GM18861 (cell line): ENCODE data around the gene CNTNAP5.

Source experiments
- ATAC-seq: cut with Tn5 transposase; IDR thresholded peaks from one replicate; pipeline ENCODE4 v1.9.1; 2021; ENCODE audit not compliant: unreplicated experiment

The CNTNAP5 gene

GRCh38 chr2:124025171-124025580 lies at the start of gene CNTNAP5:
Gene CNTNAP5 (plus strand): TSS chr2:124025287. CDS start chr2:124025651, 364 bp downstream.
- ATAC-seq, result no peak

- no peak for ATAC-seq
Measured at GRCh38 chr2:123976054-123976648, 48.9 kb upstream of the CNTNAP5 start.

DNA sequence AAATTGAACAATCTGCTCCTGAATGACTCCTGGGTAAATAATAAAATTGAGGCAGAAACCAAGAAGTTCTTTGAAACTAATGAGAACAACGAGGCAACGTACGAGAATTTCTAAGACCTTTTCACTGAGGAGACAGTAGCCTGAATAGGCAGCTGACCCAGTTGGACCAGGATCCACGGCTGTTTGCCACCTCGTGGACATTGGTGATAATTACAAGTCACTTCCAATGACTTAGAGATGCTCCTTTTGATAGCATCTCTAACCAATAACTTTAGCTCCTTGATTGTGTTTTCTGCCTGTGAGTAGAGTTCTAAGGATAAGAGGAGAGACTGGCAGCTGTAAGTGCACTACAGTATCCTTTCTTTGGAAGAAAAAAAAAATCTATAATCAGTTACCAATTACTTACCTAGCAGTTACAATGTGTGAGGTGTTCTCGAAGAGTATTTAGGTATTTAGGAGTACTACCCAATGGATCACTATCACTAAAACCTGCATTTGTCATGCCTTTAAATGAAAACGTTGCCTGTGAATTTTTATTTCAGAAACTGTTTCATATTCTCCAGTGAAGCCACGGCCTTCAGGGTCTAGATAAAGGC lies 31.3 kb upstream of the CNTNAP5 start:
- ATAC-seq, result peak; percentile 89

- no peak for ATAC-seq
Measured at GRCh38 chr2:123999681-124000080, 25.4 kb upstream of the CNTNAP5 start.

GRCh38 chr2:124001696-124002430 lies 23.2 kb upstream of the CNTNAP5 start:
- no peak for ATAC-seq

DNA sequence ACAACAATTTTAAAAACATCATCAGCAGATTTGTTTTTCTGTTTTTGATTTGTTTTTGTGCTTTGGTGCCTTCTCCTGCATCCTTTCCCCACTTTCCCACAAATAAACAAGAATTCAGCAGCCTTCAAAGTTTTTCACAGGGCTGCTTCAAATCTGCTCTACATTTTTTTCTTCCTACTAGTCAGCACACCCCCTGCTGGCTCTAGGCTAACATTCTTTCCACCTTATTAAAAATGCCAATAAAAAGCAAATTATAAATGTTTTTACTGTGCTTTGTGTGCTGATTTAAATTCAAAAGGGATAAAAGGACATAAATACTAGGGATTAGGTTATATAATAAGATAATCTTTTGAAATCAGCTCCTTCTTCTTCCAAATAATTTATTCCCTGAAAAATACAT lies 6.2 kb upstream of the CNTNAP5 start:
- no peak for ATAC-seq

DNA sequence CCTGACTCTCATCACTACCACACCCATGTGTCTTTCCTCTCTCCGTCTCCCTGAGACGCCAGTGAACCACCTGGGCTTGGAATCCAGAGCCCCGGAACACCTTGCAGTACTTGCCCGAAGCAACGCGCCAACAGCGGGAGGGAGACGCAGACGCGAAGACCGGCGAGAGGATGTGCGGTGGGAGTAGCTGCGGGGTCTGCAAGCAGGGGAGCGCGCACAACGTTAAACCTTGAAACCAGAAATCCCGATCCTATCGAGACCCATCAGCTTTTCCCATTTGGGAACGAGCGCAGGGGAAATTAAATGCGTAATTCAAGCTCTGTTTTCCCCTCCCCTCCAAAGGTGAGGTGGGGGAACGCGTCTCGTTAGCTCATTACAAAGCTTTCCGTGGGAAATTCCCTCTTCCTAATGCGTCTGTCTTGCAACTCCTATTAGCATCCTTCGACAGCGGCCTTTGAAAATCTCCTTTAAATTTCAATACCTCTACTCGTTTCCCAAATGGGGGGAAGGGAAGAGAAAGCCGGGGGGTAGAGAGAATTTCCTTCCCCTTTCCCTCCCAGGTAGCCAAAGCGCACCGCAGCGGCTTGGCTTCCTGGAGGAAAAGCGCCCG lies 421 bp upstream of the CNTNAP5 start:
- no peak for ATAC-seq

GRCh38 chr2:124025891-124026434 lies 876 bp downstream of the CNTNAP5 start:
- no peak for ATAC-seq

- no peak for ATAC-seq
Measured at GRCh38 chr2:124026503-124026902, 1.4 kb downstream of the CNTNAP5 start.

GRCh38 chr2:124027182-124027581 lies 2.1 kb downstream of the CNTNAP5 start:
- ATAC-seq, result peak; percentile 89

DNA sequence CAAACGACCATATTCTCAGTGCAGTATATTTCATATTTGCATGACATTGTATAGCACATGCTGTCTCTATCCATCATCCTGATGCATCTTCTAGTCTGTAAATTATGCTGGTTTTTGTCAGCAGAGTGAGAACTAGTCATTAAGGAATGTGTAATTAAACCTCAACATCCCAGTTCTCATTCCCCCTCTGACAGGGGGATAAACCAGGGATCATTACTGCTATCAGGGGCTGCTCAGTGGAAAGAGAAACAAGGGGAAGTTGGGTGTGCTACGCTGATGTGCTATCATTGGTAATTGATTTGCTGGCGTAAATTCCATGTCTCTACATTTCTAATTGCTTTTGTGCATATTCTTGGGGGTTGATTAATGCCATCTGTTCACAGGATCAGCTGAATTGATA lies 7.7 kb downstream of the CNTNAP5 start:
- ATAC-seq, result no peak

DNA sequence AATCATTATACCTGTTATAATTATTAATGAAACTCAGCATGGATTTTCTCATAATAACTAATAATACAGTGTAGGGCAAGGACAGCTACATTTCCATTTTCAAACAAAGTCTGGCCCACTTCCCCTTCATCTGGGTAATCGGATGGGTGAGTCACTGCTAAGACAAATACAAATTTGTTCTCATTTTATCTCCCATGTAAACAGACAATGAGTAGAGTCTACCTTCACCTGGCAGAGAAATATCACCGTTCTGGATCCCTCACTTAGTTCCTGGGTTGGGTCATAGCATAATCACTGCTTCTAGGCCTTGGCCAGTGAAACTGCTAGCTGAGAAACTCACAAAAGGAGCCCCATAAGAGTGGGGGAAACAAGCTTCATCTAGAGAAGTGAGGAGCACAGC lies 9.2 kb downstream of the CNTNAP5 start:
- no peak for ATAC-seq

- ATAC-seq, result no peak
Measured at GRCh38 chr2:124035001-124035400, 9.9 kb downstream of the CNTNAP5 start.

- ATAC-seq, result no peak
Measured at GRCh38 chr2:124039032-124039431, 13.9 kb downstream of the CNTNAP5 start.

DNA sequence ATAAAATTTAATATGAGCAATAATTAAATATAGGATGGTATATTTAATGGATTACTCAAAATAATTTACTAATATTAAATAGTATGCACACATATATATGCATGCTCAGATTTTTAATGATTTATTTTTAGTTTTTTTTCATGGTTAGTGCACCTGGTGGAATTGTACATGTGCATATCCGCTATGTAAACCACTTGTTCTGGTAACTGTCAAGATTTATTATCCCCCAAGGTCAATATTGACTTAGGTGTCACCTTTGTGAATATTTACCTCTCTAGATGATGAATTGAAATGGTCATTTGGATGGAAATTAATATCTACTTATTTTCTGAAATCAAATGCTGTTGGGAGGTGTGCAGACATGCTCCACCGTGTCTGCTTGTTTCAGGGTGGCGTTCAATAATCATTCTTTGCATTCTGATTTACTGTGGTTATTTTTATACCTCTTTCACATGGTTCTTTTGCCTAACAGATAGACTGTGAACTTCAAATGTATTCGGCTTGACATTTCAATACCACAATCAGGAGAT lies 14.7 kb downstream of the CNTNAP5 start:
- ATAC-seq, result no peak

GRCh38 chr2:124045894-124046293 lies 20.8 kb downstream of the CNTNAP5 start:
- no peak for ATAC-seq

DNA sequence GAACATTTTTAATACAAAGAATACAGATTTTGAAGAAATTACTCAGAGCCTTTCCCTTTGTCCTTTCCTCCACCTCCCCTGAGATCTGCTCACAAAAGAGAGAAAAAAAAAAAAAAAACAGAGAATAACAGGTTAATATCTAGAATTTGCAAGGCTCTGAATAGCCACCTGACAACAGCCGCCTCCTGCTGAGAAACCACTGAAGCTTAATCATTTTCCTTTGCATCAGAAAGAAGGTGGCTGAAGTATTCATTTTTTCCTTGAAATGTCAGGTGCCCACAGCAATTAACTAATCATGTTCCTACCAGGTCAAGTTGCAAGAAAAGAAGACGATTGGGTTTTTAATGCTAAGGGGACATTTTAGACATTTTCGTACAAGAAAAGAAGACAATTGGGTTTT lies 21.2 kb downstream of the CNTNAP5 start:
- no peak for ATAC-seq

DNA sequence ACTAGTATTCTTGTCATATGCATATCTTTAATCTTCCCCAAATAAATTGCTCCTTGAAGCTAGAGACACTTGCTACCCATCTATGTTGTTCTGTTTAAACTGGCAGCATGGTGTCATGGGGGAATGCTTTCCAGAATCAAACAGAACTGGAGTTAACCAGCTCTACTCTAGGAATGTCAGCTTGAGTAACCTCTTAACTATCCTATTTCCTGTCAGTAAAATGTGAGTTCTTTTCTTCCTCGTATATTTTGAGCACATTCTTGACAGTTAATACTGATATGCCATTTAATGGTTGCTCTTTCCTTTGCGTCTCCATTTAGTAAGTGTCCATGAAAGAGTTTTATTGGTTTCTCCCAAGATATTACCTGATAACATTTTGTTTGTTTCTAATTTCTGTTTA lies 23.0 kb downstream of the CNTNAP5 start:
- no peak for ATAC-seq

GRCh38 chr2:124048664-124049063 lies 23.6 kb downstream of the CNTNAP5 start:
- no peak for ATAC-seq

- no peak for ATAC-seq
Measured at GRCh38 chr2:124049136-124049535, 24.0 kb downstream of the CNTNAP5 start.

- ATAC-seq, result no peak
Measured at GRCh38 chr2:124050833-124051497, 25.9 kb downstream of the CNTNAP5 start.
